Spleen (tissue), 7 donors: Measurements from ENCODE around the gene CNOT10.

ENCODE experiments used
- POLR2AphosphoS5 ChIP-seq, 3 donors: sonication (generic); formaldehyde crosslinking; IDR thresholded peaks; one replicate each; pipeline ENCODE4 v1.5.1; 2017; ENCODE audit warnings: antibody characterized with exemption in 3 of 3
- TF ChIP-seq, protein P1 (sequence below), 11 experiments: fragments of 200-600 bp in 7 of 11; fragments of 450-650 bp in 4 of 11; sonication (generic) in 4 of 11; IDR thresholded peaks in 8 of 11; conservative IDR thresholded peaks in 3 of 11; 1 replicate in 7 of 11; 2 replicates in 4 of 11; pipeline versions ENCODE4 v1.4.0 to v1.8.0; 2016 to 2021; ENCODE audit warnings: antibody characterized with exemption in 11 of 11, inconsistent platforms in 4 of 11, mild to moderate bottlenecking in 1 of 11
- donor health status: DM: no; HTN: no; CAD: no; lungs with moderate emphysema.
- donor health status: DM: no; HTN: no; CAD: no.
- donor health status: DM: no; HTN: no; CAD: no.

DNA sequence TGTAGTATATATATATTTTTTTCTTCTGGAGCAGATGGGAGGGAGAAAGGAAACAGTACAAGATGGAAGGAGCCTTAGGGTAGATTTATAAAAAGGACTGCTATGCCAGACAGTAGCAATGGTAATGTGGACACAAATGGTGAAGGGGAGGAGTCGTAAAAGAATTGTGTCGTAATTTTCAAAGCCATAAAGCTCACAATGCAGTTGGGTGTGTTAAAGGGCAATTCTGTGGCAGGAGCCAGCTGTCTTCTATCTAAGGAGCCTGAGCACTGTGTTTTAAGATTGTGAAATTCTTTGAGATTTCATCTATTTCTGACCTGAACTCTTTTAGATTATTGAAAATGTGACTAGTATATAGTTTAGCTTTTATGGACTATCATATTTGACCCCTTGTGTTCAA, 58.9 kb downstream of the CNOT10 start:
- TF ChIP-seq, protein P1, sequence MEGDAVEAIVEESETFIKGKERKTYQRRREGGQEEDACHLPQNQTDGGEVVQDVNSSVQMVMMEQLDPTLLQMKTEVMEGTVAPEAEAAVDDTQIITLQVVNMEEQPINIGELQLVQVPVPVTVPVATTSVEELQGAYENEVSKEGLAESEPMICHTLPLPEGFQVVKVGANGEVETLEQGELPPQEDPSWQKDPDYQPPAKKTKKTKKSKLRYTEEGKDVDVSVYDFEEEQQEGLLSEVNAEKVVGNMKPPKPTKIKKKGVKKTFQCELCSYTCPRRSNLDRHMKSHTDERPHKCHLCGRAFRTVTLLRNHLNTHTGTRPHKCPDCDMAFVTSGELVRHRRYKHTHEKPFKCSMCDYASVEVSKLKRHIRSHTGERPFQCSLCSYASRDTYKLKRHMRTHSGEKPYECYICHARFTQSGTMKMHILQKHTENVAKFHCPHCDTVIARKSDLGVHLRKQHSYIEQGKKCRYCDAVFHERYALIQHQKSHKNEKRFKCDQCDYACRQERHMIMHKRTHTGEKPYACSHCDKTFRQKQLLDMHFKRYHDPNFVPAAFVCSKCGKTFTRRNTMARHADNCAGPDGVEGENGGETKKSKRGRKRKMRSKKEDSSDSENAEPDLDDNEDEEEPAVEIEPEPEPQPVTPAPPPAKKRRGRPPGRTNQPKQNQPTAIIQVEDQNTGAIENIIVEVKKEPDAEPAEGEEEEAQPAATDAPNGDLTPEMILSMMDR (IDR thresholded peaks at IDR 0.05 in 8 of 11, conservative IDR thresholded peaks at IDR 0.05 in 3 of 11) = no peak
- TF ChIP-seq POLR2AphosphoS5 (IDR thresholded peaks at IDR 0.05) = no peak
